Stimulated activated CD8-positive, alpha-beta memory T cell treated with anti-CD3 and anti-CD28 coated beads, Interleukin-15, amount 100 ng/mL, for 1 hour (primary cell): ENCODE measurements around the gene HOXD12.

Experiments
- DNase-seq: peaks from one replicate; pipeline ENCODE4 v3.0.0-alpha.2; 2020; ENCODE audit warnings: low read depth

Gene HOXD12

GRCh38 chr2:176149481-176149938 lies 49.9 kb downstream of the HOXD12 start:
- DNase-seq, result no peak

GRCh38 chr2:176149939-176150583 lies 50.5 kb downstream of the HOXD12 start:
- no peak for DNase-seq

GRCh38 chr2:176150584-176151441 lies 51.2 kb downstream of the HOXD12 start:
- DNase-seq, result no peak

- no peak for DNase-seq
These were observed 52.1 kb downstream of the HOXD12 start, which contains the start of gene HOXD4 for GRCh38 chr2:176151442-176152287. TSS of gene HOXD4 (plus strand) at chr2:176151550. CDS start at chr2:176151634, 84 bp downstream.
